OCI-LY7 (cell line): Measurements from ENCODE around the gene RIMS4.

Experiments used
- CTCF ChIP-seq: fragments of 200-600 bp; sonication (generic); conservative IDR thresholded peaks from 2 replicates; pipeline ENCODE4 v1.5.1; 2014; ENCODE audit warnings: mild to moderate bottlenecking, antibody characterized with exemption, low read length, moderate library complexity, mixed read lengths
- EZH2phosphoT487 ChIP-seq: fragments of 200-600 bp; sonication (generic); IDR thresholded peaks from 2 replicates; pipeline ENCODE4 v1.6.1; 2018; ENCODE audit warnings: low read depth, borderline replicate concordance, mild to moderate bottlenecking, mixed run types, antibody characterized with exemption, low read length, moderate library complexity, mixed read lengths

GRCh38 chr20:44819936-44820335 is 9.6 kb upstream of the RIMS4 start:
- TF ChIP-seq CTCF, result no peak
- no peak for TF ChIP-seq EZH2phosphoT487
